Activated CD4-positive, alpha-beta T cell treated with anti-CD3 and anti-CD28 coated beads for 36 hours (primary cell): ENCODE data around the gene NCAPG2. TPM values are rescaled to one million over a fixed set of nuclear protein-coding genes. Genes with fewer than 3 reads are reported as not detected.
"Not testable (repeated sequence)": the region's sequence is repeated elsewhere in the genome, so short reads cannot be mapped to it uniquely, and the experiment has no call there.

ENCODE experiments used
- ATAC-seq: fragments of 200-7000 bp; cut with Tn5 transposase; one replicate; pipeline ENCODE4 v1.10.0; 2021; ENCODE audit warnings: mild to moderate bottlenecking, moderate library complexity
- CTCF ChIA-PET: fragments of 350-600 bp; sonication (Branson Sonifier 250); formaldehyde crosslinking; loops from one replicate; lab custom pipeline; 2021; ENCODE audit warnings: antibody characterized with exemption; lab: Charles Lee
- POLR2A ChIA-PET: fragments of 350-600 bp; sonication (Branson Sonifier 250); formaldehyde crosslinking; loops from one replicate; lab custom pipeline; 2021; ENCODE audit warnings: antibody characterized with exemption, inconsistent platforms; lab: Charles Lee
- DNase-seq: peaks from one replicate; pipeline ENCODE4 v3.0.0-alpha.2; 2020
- H3K27ac Mint-ChIP-seq: one replicate; pipeline ENCODE4 v1.8.0; 2021; ENCODE audit warnings: mixed read lengths
- H3K27me3 Mint-ChIP-seq: one replicate; pipeline ENCODE4 v1.8.0; 2021; ENCODE audit warnings: mixed read lengths
- H3K36me3 Mint-ChIP-seq: one replicate; pipeline ENCODE4 v1.8.0; 2021; ENCODE audit warnings: low read depth, mixed read lengths
- H3K4me1 Mint-ChIP-seq: one replicate; pipeline ENCODE4 v1.8.0; 2021; ENCODE audit warnings: mixed read lengths
- H3K4me3 Mint-ChIP-seq: one replicate; pipeline ENCODE4 v1.8.0; 2021; ENCODE audit warnings: mild to moderate bottlenecking, moderate library complexity, mixed read lengths
- H3K9me3 Mint-ChIP-seq: one replicate; pipeline ENCODE4 v1.8.0; 2021; ENCODE audit warnings: low read depth, mixed read lengths
- intact Hi-C, 2 experiments: fragments of 100-400 bp; cut with DNase I in 1 of 2; cut with micrococcal nuclease in 1 of 2; formaldehyde crosslinking; loops; one replicate each; pipeline versions ENCODE4 v1.14.2 to v1.15.1; 2022 to 2024; cut with DNase I, micrococcal nuclease
- total RNA-seq, 2 experiments: library from RNA; stranded (reverse); gene quantifications; one replicate each; pipeline ENCODE4 v1.2.3, GENCODE V29; 2021

The NCAPG2 gene
- total RNA-seq, 2 experiments from 2014 or later, result 85.4 to 127 TPM

DNA sequence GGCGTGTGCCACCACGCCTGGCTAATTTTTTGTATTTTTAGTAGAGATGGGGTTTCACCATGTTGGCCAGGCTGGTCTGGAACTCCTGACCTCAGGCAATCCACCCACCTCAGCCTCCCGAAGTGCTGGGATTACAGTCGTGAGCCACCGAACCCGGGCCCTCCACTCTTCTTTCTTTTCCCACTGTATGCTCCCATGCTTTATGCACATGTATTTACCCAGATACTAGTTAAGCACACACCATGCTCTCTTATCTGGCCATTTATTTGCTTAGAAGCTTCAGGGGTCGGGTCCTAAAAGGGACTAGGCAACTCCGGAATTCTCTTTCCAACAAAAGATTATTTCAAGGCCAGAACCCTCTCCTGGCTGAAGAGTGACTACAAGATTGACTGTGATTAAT, 78.3 kb downstream of the NCAPG2 start:
- CTCF ChIA-PET, H3K4me1 Mint-ChIP-seq, H3K27me3 Mint-ChIP-seq, H3K9me3 Mint-ChIP-seq, POLR2A ChIA-PET, H3K27ac Mint-ChIP-seq, ATAC-seq, DNase-seq, intact Hi-C loops, H3K4me3 Mint-ChIP-seq: not testable (repeated sequence)
- H3K36me3 Mint-ChIP-seq, result peaks cover 43% of the 10 kb centered on the region

DNA sequence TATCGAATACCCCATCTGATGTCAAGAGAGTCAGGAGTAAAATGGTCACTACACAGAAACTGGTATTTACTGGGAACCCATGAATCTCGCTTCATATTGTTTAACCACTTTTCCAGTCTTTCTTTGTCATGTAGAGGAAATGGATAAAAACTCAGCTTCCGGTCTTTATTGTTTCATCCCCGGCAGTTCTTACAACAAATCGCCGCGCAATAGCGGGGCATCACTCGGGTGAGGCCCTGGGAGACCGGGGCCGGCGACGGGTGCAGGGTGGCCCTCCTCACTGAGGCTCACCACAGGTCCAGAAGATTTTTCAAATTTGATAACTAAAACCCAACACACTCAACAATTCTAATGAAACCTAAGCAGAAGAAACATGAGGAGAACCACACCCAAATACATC, 81.4 kb downstream of the NCAPG2 start:
- Mint-ChIP-seq H3K9me3 (no peaks in the 10 kb centered on the region), H3K4me3 (no peak overlapping the region), H3K27ac (no peak overlapping the region), H3K4me1 (no peaks in the 10 kb centered on the region), H3K36me3 (peaks cover 29% of the 10 kb centered on the region), H3K27me3 (no peaks in the 10 kb centered on the region)
- POLR2A ChIA-PET, result no interaction called here
- no peak for ATAC-seq
- CTCF ChIA-PET, result no interaction called here
- DNase-seq, result no peak
- intact Hi-C loops, result no loop called here

GRCh38 chr7:158620839-158621441, 83.7 kb downstream of the NCAPG2 start:
- intact Hi-C loops, result no loop called here
- Mint-ChIP-seq H3K4me3 (no peak overlapping the region), H3K27me3 (no peaks in the 10 kb centered on the region), H3K27ac (no peak overlapping the region), H3K9me3 (no peaks in the 10 kb centered on the region), H3K36me3 (peaks cover 21% of the 10 kb centered on the region), H3K4me1 (no peaks in the 10 kb centered on the region)
- CTCF ChIA-PET, result no interaction called here
- no peak for ATAC-seq
- POLR2A ChIA-PET, result no interaction called here
- no peak for DNase-seq

DNA sequence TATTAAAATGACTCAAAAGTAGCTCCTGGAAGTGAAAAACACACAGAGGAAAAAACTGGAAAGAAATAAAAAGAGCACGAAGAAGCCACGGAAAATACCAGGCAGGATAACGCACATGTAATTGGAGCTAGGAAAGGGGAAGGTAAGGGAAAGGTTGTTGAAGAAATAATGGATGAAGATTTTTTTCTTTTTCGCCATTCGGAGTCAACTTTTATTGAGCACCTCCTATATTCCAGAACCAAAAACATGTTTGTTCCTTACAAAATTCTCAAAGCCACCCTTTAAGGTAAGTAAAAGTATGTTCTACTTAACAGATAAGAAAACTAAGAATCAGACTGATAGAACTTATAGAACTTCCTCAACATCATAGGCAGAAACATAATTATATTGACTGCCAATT, 84.2 kb downstream of the NCAPG2 start:
- ATAC-seq, result no peak
- Mint-ChIP-seq H3K9me3 (no peaks in the 10 kb centered on the region), H3K36me3 (peaks cover 20% of the 10 kb centered on the region), H3K27ac (no peak overlapping the region), H3K27me3 (no peaks in the 10 kb centered on the region), H3K4me3 (no peak overlapping the region), H3K4me1 (no peaks in the 10 kb centered on the region)
- intact Hi-C loops, result no loop called here
- CTCF ChIA-PET, result no interaction called here
- no peak for DNase-seq
- POLR2A ChIA-PET, result no interaction called here

- Mint-ChIP-seq H3K27ac (no peak overlapping the region), H3K9me3 (no peaks in the 10 kb centered on the region), H3K4me3 (no peak overlapping the region), H3K27me3 (no peaks in the 10 kb centered on the region), H3K4me1 (no peaks in the 10 kb centered on the region), H3K36me3 (peaks cover 16% of the 10 kb centered on the region)
- no peak for ATAC-seq
- DNase-seq, result no peak
- intact Hi-C loops, result no loop called here
- CTCF ChIA-PET, result interaction anchor here (1.1 kb wide), 1 partner anchor 10 kb away, joined by 3 read pairs; no protein-coding TSS in a partner anchor
- POLR2A ChIA-PET, result no interaction called here
Measured at GRCh38 chr7:158618745-158619140, 85.9 kb downstream of the NCAPG2 start.

DNA sequence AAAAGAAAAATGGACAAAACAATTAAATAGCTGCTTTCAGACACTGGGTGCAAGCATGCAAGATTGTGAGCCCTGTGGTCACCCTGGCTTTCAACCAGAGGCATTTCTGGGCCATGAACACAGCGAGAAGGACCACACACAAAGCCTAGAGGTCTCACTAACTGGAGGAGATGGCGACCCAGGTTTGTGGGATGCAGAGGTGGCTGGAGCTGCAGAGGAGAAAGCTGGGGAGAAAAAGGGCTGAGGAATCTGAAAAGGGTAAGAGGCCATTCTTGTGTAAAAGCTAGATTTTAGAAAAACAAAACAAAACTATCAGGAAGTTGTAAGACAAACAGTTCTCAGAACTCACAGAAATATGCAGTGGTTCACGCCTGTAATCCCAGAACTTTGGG, 86.9 kb downstream of the NCAPG2 start:
- Mint-ChIP-seq H3K4me3 (no peak overlapping the region), H3K4me1 (peaks cover 10% of the 10 kb centered on the region), H3K36me3 (peaks cover 15% of the 10 kb centered on the region), H3K27ac (no peak overlapping the region), H3K27me3 (no peaks in the 10 kb centered on the region), H3K9me3 (no peaks in the 10 kb centered on the region)
- intact Hi-C loops, result no loop called here
- POLR2A ChIA-PET, result no interaction called here
- no peak for ATAC-seq
- DNase-seq, result no peak
- CTCF ChIA-PET, result interaction anchor here (0.6 to 1.1 kb wide), 4 partner anchors 9 to 250 kb away, joined by 3 to 4 read pairs (median 4); no protein-coding TSS in a partner anchor

DNA sequence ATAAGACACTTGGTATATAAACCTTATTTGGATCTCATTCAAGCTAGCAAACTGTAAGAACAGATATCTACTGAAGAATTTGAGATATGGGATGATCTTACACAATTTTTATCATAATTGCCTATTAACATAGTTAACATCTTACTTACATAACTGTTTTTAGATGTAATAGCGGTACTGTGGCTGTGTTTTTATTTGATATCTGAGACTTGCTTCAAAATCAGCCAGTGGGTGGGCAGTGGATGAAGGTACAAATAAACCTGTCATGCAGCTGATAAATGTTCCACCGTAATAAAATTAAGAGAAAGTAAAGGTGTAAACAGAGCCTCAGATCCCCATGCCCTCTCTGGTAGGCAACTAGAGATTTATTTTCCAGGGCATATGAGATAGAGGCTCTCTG, 88.6 kb downstream of the NCAPG2 start:
- intact Hi-C loops, result no loop called here
- ChIA-PET POLR2A (no interaction called here), CTCF (interaction anchor here (0.6 kb wide), 1 partner anchor 471 kb away, joined by 3 read pairs; no protein-coding TSS in a partner anchor)
- no peaks in the 10 kb centered on the region for H3K9me3 Mint-ChIP-seq
- no peak overlapping the region for H3K4me3 Mint-ChIP-seq
- H3K36me3 Mint-ChIP-seq, result peaks cover 18% of the 10 kb centered on the region
- ATAC-seq (no peak), DNase-seq (no peak)
- no peak overlapping the region for H3K27ac Mint-ChIP-seq
- peaks cover 19% of the 10 kb centered on the region for H3K4me1 Mint-ChIP-seq
- no peaks in the 10 kb centered on the region for H3K27me3 Mint-ChIP-seq

- CTCF ChIA-PET, result interaction anchor here (0.7 kb wide), 1 partner anchor 235 kb away, joined by 3 read pairs; no protein-coding TSS in a partner anchor
- H3K27me3 Mint-ChIP-seq, result no peaks in the 10 kb centered on the region
- intact Hi-C loops, result no loop called here
- H3K4me1 Mint-ChIP-seq, result peaks cover 19% of the 10 kb centered on the region
- peaks cover 23% of the 10 kb centered on the region for H3K36me3 Mint-ChIP-seq
- ATAC-seq (peak; percentile 28), DNase-seq (no peak)
- POLR2A ChIA-PET, result interaction anchor here (0.5 kb wide), 1 partner anchor 16 kb away, joined by 5 read pairs; no protein-coding TSS in a partner anchor
- H3K9me3 Mint-ChIP-seq, result no peaks in the 10 kb centered on the region
- no peak overlapping the region for H3K27ac Mint-ChIP-seq
- H3K4me3 Mint-ChIP-seq, result no peak overlapping the region
Measured at GRCh38 chr7:158614700-158615099, 89.9 kb downstream of the NCAPG2 start.

DNA sequence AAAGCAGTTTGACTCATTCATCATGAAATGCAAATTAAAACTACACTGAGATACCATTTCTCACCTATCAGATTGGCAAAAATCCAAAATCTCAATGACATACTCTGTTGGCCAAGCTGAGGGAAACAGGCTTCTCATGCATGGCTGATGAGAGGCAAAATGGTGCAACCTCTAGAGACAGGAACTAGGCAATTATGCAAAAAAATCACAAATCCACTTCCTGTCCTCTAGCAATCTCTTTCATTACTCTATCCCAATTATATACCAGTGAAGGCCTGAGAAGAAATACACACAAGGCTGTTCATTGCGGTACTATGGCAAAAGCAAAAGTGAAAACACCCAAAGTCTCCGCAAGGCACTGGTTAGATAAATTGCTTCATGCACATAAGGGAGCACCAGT, 91.1 kb downstream of the NCAPG2 start:
- no peak for DNase-seq
- ChIA-PET CTCF (interaction anchor here (0.5 to 0.8 kb wide), 2 partner anchors 33 to 531 kb away, joined by 3 read pairs; partner anchors contain the start of gene VIPR2), POLR2A (no interaction called here)
- Mint-ChIP-seq H3K9me3 (no peaks in the 10 kb centered on the region), H3K27me3 (no peaks in the 10 kb centered on the region), H3K27ac (no peak overlapping the region), H3K4me1 (peaks cover 19% of the 10 kb centered on the region), H3K4me3 (no peak overlapping the region), H3K36me3 (peaks cover 19% of the 10 kb centered on the region)
- intact Hi-C loops, result loop anchor here in 1 of 2 experiments (1.0 kb wide), 1 partner anchor 43 kb away; no protein-coding TSS in a partner anchor
- peak; percentile 67 for ATAC-seq

DNA sequence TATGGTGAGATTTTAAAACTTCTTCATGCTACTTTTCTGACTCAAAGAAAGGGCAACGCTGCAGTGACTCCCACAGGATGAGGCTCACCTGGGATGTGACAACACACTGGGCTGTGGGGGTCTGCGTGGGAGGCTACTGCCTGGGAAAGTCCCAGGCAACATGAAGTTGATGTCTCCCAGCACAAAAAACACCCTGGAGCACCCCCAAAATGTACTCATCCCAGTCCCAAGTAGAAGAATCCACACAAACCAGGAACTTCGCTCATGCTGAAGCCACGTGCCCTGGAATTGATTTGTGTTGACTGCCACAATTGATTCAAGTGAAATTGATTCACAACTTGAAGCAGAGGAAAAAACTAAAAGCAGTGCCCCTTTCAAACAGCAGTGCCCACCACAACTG, 92.1 kb downstream of the NCAPG2 start:
- Mint-ChIP-seq H3K27ac (no peak overlapping the region), H3K27me3 (no peaks in the 10 kb centered on the region), H3K4me3 (no peak overlapping the region), H3K36me3 (peaks cover 19% of the 10 kb centered on the region), H3K9me3 (no peaks in the 10 kb centered on the region), H3K4me1 (peaks cover 19% of the 10 kb centered on the region)
- no peak for DNase-seq
- ATAC-seq, result no peak
- intact Hi-C loops, result no loop called here
- ChIA-PET CTCF (no interaction called here), POLR2A (no interaction called here)

DNA sequence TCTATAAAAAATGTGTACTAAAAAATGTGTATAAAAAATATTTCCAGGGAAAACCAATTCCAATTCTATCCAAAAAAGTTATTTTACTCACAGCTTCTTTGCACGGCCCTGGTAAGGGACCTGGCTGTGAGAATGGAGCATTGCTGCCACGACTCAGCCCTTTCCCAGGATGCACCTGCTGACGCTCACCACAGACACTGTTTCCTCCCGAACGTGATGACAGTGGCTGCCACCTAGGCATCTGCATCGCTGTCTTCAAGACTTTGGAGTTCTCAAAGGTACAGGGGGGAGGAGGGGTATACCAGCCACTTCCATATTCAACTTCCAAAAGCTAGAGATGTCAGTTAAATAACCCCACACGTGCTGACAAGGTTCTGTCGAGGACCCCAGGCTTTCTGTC, 93.1 kb downstream of the NCAPG2 start:
- POLR2A ChIA-PET, result no interaction called here

GRCh38 chr7:158609313-158609974, 95.2 kb downstream of the NCAPG2 start:
- no peak for DNase-seq
- Mint-ChIP-seq H3K36me3 (peaks cover 20% of the 10 kb centered on the region), H3K27me3 (no peaks in the 10 kb centered on the region), H3K4me3 (no peak overlapping the region), H3K27ac (no peak overlapping the region), H3K9me3 (no peaks in the 10 kb centered on the region), H3K4me1 (peaks cover 19% of the 10 kb centered on the region)
- intact Hi-C loops, result no loop called here
- POLR2A ChIA-PET, result no interaction called here
- CTCF ChIA-PET, result no interaction called here
- no peak for ATAC-seq

More for the DNA sequence above, 93.1 kb downstream of the NCAPG2 start:
- ATAC-seq, result no peak
- no peak overlapping the region for H3K4me3 Mint-ChIP-seq
- CTCF ChIA-PET, result interaction anchor here (0.6 kb wide), 1 partner anchor 172 kb away, joined by 3 read pairs; no protein-coding TSS in a partner anchor
- peaks cover 21% of the 10 kb centered on the region for H3K36me3 Mint-ChIP-seq
- H3K27me3 Mint-ChIP-seq, result no peaks in the 10 kb centered on the region
- intact Hi-C loops, result no loop called here
- no peak overlapping the region for H3K27ac Mint-ChIP-seq
- H3K9me3 Mint-ChIP-seq, result no peaks in the 10 kb centered on the region
- H3K4me1 Mint-ChIP-seq, result peaks cover 19% of the 10 kb centered on the region
- peak; percentile 15 for DNase-seq
